Hematopoietic multipotent progenitor cell treated with erythropoietin and hydrocortisone succinate and interleukin-3 and kit ligand, for 8 days (in vitro differentiated cells): ENCODE measurements around the gene TSHR.
"Not testable (repeated sequence)": the region's sequence is repeated elsewhere in the genome, so short reads cannot be mapped to it uniquely, and the experiment has no call there.

Experiments used
- DNase-seq: peaks from one replicate; pipeline ENCODE4 v3.0.0-alpha.2; 2015

TSHR gene

DNA sequence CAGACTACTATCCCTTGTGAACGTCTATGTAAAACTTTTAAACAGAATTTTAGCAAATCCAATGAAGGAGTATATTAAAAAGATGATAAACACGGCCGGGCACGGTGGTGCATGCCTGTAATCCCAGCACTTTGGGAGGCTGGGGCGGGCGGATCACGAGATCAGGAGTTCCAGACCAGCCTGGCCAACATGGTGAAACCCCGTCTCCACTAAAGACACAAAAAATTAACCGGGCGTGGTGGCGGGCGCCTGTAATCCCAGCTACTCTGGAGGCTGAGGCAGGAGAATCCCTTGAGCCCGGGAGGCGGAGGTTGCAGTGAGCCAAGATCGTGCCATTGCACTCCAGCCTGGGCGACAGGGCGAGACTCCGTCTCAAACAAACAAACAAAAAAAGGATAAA is 2.2 kb upstream of the TSHR start:
- not testable (repeated sequence) for DNase-seq

DNA sequence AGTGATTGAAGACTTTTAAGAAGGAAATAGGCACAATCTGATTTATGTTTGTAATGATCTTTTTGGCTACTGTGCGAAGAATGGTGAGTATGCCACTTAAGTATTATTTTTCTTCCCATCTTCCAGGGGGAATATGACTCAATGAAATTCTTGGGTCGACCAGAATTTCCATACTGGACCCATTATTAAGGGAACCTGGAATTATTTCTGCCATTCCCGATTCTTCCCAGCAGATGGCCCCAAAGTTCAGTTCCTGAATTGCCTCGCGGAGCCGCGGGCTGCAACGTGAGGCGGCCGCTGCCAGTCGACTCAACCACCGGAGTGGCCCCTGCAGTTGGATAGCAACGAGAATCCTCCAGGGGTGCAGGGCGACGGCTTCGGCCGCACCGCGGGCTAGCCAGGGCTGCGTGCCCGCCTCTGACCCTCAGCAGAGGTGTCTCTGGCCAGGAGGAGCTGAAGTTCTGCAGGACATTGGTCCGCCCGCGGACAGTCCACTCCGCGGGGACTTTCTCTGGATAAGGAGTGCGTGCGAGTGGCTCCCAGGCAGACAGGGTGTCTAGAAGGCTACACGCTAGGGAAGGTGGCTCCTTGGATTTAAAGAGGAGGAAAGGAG is 628 bp upstream of the TSHR start:
- peak; percentile 77 for DNase-seq

DNA sequence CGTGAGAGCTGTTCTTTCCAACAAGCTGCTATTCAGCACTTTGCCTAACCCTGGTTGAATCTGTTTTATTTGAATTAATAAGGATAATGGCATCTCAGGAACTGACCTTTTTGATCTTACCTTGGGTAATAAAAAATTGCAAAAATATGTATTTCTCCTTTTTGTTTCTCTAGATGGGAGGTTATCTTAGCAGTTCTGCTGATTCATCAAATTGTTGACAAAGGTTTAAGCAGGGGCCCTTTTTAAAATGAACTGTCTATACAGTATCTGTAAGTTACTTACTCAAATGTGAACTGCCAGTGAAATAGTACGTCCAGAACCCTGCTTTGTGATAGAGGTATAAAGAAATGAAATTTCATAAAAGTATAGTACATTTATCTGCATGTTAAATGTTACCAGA is 681 bp downstream of the TSHR start:
- no peak for DNase-seq

DNA sequence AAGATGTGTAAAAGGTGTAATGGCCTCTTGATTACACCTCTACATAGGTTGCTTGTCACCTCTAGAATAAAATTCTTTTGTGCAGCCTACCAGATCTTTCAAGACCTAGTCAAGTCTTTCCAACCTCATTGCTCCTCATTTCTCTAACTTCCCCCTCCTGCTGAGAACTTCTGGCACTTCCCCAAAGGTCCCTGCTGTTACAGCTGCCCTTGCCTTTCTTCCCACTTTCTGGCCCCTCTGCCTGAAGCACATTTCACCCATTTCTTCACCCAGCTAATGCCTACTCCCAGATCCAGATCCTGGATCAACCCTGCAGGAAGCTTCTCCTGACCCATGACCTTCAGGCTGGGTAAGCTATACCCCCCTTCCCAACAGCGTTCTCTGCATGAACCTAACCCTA is 1.5 kb downstream of the TSHR start:
- DNase-seq = no peak

DNA sequence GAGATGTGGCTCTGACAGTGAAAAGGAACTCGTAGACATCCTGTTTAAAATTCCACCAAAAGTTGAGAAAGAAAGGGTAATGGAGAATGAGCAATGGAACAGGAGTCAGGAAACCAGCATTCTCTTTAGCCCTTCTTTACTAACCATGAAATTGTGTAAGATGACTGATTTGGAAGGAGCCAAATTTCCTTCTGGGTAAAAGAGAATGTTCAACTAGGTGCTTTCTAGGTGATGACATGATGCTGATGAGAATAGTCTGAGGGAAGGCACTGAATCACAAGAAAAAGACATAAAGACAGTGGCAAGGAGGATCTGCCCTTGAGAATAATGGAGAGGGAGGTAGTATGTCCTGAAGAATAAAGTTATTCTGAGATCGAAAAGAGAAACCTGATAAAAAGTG is 2.2 kb downstream of the TSHR start:
- DNase-seq = no peak

DNA sequence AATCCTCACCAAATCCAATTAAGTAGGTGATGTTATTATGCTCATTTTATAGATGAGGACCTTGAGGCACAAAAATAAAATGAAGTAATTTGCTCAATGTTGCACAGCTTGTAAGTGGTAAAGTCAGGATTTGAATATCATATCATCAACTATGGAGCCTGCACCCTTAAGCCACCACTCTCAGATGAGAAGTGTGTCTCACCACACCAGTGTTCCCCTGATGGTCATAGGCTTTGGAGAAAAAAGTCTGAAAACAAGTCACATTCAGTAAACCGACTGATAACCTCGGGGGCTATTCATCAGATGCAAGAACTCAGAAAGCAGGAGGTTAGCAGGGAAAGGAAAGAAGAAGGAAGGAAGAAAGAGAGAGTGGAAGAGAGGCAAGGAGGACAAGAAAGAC is 2.8 kb downstream of the TSHR start:
- no peak for DNase-seq

DNA sequence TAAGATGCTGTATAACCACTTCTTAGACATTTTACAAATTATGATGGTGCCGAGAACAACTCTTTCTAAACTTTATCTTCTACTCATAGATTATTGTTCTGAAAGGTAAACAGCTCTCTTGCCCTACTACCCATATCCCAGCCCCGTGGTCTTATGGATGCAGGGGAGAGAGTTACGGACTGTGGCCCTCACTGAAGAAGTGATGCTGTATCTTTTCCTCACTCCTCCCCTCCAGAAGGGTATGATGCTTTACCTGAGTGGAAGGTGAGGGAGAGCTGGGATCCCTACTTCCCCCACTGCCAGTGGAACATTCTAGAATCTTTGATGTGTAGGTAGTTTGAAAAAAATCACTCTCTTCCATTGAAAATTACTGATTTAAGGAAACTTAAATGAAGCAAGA is 3.5 kb downstream of the TSHR start:
- DNase-seq = no peak

DNA sequence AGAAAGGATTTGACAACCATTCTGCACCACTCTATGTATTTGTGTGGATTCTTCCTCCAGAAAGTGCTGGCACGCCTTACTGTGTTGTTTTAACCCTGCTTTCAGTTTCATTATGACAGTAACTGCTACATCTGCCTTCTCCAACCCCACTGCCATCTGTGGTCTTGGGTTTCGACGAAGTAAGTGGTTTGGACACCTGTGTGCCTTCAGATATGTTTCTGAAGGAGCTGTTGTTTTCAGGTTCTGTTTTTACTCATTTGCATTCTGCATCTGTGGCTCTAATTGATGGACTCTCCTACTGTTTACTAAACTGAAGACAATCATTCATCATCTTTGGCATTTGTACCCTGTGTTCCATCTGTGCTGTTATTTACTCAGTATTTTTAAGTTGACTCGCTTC is 4.1 kb downstream of the TSHR start:
- DNase-seq = no peak

DNA sequence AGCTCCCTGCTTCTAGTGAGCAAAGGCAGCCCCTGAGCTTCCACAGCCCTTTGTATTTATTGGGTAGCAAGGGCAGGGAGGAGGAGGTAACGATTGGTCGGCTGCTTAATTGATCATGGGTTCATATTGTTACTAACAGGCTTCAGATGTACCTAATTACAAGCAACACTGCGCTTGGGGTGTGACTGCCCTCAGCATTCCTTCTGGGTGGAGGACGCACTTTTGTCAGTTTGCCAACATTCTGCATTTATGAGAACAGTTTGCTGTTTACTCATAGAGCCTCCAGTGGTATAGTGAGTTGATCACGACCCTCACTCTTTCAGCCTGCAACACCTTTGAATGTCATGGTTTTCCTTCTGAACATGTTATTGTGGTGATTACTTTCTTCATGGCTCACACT is 9.6 kb downstream of the TSHR start:
- no peak for DNase-seq

DNA sequence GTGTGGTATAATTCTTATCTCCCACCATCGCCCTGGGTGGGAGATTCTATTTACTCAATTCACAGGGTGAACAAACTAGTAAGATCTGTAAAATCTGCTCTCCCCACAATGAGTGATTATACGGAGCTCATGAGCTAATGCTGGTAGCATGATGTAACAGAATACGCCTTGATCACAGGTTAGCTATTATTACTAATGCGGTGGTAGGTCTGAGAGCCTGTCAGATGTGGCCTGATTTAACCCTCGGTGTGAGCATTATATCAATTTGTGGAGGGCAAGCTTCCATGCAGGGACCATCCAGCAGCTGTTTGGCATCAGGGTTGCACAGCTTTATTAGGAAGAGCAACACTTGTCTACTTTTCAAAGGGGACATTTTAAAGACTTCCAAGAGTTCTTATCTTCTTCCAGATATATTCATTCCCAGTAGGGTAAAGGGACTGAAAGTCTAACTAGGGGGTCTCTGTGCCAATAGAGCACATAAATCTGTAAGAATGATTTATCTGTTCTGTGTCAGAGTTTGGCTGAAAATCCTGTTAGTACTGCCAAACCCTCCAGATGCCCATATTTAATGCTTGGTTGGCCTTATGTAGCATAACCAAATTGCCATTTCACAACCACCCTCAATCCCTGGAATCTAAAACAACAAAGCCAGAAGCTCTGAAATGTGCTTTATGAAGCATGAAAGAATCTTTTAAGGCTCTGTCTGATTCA is 18.7 kb downstream of the TSHR start:
- no peak for DNase-seq

DNA sequence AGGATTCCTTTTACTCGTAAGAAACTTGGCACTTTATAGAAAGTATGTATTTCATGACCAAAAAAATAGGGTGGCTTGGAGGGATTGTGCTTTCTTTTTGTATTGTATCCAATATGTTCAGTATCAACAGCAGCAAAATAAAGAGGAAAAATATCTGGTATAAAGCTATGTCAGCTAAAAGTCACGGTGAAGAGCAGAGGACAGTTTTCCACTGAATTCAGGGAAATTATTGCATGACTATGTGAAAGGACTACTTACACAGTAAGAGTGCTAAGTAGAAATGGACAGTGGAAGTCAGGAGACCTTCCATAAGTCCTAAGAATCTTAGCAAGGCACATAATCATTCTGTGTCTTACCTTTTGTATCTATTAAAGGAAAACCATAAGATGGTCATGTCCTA is 19.3 kb downstream of the TSHR start:
- no peak for DNase-seq

DNA sequence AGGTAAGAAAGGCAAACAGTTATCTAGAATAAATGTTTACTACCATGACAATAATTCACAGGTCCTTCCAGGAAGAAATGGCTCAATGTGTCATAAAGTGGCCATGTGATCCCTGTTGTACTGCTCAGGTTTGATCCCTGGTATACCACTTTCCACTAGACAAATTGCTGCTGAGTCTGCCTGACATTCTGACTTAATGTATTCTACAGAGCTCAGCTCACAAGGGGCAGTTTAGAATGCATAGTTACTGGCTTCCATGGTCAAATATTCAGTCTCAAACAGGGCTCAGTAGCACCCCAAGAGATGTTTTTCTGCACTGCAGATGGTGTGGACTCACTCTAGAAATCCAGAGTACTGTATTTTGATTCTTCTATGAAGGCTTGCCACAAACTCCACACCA is 21.8 kb downstream of the TSHR start:
- no peak for DNase-seq

DNA sequence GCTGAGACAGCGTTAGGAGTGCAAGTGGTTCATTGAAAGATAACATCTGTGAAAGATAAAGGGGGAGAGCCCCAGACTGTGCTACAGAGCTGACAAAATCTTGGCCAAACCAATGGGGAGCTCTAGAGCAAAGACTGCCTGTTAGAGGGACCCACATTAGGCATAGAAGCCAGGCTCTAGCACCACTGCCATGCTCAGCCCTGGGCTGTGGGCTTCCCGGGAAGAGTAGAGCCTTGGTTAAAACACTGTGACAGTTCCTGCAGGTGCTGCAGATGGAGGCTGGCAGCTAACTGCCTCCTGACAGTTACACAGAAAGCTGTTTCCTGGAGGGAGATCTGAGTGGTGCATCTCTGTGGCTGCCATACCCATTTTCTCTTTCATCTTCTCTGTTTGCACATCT is 23.0 kb downstream of the TSHR start:
- no peak for DNase-seq

DNA sequence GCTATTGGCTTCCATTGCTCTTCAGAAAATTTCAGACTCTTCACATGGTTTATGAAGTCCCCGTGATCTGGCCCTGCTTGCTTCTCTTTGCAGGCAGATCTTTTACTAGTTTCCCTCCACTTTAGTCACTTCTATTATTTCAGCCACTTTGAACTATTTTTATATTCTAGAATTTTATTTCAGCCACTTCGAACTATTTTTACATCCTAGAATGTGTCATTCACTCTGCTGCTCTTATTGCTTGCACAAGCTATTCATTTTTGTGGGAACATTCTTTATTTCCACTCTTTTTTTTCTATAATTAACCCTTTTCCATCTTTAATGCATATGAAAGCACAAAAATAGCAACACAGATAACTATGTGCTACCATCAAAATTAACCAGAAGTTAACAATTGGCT is 24.5 kb downstream of the TSHR start:
- no peak for DNase-seq

DNA sequence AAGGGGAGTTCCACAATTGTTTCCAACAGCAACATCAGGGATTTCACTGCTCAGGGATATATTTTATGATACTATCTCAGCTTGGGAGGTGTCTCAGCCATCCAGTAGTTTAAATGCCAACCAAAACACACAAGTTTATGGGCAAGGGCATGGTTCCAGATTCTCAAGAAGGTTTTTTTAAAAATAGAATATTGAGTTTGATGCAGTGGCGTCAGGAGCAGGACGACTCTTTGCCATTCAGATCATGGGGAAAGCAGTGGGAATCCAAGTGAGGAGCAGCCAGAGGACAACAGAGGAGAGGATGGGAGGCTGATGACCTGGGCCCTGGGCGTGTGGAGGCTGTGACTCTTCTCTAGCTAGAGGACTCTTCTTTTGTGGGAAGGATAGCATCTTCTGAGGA is 25.7 kb downstream of the TSHR start:
- DNase-seq = no peak

DNA sequence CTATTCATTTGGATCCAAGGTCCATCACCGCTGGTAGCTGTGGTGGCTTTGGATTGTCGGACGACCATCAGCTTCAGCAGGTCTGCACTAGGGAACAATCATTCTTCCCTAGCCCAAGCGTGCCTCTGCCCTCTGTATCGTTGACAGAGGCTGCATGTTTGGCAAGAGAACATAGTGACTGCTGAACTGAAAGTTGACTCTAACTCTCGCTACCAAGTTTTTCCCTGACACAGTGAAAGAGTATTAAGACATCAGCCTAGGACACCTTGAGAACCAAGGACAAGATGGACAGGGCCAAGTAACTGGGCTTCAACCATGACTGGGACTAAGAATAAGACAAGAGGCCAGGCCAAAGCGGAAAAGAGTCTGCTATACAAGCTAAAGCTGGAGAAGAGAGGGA is 26.3 kb downstream of the TSHR start:
- no peak for DNase-seq

DNA sequence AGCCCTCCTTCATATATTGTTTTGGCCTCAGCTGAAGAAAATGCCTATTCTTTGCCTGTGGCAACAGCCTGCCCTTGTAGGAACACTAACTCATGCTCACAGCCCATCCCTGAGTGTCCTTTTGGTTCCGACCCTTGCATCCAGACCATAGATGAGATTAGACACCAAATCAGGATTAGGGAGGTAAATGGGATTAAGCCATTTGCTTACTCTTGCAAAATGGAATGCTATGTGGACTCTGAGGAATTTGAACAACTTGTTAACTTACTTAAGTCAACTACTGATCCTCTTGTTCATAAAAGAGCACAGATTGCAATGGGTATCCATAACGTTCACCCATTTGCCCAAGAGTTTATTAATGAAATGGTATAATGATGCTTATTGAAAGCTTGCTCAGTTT is 27.3 kb downstream of the TSHR start:
- no peak for DNase-seq

DNA sequence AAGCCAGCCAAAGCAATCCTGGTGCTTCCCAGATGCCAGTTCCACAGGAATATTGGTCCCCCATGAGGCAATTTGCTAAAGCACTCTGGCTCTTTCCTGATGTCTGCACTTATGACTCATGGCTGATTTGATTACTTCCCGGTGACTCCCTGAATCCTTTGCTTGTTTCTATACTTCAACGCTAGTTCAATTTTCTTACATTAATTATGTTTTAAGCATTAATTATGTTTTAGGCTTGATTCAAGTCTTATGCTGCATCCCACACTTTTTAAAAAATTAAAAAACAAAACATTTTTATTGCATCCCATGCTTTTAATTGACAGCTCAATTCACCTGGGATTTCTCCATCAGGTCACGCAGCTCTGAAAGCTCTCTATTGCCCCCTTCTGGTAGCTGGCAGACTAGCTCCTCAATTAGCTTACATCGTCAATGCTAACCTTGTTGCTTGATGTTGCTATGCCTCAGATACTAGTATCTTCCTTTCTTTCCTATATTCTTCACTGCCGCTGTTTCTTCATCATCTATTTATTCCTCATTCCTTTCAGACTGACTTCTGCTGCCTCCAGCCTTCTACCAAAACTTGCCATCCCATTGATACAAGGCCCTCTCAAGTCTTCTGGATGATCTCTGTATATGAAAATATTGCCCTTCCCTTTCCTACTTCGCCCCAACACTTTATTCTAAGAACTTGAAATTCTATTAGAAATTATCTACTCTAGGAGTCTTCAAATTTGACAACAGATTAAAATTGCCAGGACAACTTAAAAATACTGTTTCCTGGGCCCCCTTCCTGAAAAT is 32.0 kb downstream of the TSHR start:
- peak; percentile 67 for DNase-seq

DNA sequence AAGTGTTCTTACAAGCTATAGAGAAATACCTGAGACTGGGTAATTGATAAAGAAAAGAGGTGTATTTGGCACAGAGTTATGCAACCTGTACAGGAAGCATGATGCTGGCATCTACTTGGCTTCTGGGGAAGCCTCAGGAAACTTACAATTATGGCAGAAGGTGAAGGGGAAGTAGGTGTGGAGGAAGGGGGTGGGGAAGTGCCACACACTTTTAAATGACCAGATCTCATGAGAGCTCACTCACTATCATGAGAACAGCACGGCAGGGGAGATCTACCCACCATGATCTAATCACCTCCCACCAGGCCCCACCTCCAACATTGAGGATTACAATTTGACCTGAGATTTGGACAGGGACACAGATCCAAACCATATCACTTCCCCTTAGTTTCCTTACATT is 32.8 kb downstream of the TSHR start:
- no peak for DNase-seq

DNA sequence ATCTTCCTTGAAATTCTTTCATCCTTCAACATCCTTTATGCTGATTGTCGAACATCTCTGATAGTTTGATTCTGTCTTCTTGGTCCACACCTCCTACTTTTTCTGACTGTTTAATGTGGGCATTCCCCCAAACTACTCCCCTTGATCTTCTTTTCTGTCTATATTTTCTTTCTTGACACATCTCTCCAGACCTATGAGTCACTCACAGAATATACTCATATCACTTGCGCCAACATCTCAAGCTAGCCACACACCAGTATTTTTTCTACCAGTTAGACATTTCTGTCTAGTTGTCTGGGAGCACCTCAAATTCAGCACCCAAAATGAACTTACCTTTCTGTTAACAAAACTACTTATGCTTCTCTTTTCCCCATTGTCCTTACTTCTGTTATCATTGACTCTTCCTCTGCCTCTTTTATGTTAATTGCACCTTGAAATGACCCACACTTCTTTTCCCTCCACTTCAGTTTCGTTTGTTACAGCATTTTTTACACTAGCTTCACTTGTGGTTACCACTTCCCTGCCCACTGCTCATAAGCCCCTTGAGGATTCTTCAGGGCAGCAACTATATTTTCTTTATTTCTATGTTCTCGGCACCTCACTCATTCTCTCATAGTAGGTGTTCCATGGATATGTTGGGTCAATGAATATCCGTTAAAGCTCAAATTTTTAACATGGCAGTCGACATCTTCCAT is 33.5 kb downstream of the TSHR start:
- DNase-seq = no peak

DNA sequence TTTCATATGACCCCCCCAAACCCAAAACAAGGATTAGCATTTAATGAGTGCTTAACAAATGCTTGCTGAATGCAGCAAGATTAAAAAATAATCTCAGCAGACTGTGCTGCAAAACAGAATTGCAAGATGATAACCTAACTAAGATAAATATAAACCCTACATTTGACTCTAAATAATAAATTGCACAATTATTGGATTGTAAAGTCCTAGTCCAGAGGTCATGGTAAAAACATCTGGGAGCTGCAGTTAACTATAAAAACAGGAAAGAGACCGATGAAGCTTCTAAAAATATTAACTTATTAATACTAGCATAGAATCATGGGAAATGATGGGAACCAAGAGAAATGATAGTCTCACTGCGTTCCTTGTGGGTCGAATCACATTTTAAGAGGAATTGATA is 37.2 kb downstream of the TSHR start:
- no peak for DNase-seq

DNA sequence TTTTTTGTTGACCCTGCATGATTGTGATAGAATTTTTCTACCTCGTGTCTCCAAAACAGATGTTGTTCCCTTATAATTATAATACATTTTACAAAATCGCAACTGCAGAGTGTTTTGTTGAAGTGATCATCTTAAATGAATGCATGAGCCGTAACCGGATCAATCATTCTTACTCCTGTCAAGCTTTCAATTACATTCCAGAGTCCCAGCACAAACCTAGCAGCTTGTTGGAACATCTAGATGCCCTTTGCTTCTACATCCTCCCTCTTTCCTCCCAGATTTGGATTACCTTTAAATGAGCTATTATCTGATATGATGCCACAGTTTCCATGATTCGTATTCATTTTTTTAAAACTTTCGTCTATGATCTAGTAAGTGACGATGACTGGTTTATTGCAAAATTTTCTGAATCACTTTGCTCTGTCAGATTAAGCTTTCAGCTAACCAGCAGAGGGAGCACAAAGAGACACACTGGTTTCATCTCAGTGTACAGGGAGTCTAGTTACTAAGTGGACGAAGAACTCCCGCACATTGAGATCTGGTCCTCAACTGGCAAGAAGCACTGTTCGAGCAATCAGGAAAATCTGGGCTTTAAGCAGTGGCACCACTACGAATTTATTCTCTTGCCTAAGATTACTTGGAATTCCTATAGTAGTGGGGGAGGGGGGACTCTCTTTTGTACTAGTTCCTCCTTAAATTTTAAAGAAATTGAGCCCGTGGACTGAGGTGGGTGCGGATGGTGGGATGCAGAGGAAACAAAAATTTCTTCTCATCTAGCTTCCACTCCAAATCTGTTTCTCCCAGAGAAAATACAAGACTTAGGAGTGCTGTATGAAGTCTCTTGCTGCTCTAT is 40.9 kb downstream of the TSHR start:
- peak; percentile 81 for DNase-seq

DNA sequence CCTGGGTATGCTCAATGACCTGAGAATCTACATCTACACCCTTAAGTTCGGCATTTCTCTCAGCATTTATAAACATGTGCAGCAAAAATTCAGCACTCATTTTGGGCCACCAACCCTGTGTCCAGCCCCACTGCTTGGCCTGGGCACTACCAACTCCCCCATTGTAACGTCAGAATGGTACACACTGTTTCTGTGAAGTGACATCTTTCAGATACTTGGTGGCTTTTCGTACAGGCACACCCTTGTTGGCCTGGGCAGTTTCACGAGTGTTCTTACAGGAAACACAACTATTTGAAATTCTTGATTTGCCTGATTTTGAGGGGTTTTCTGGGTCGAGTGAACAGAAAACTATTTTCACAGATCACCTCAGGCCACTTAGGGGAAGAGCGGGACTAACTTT is 46.0 kb downstream of the TSHR start:
- DNase-seq = no peak
